GM18909 (cell line): ENCODE results near the gene VSIG10.
A peak's percentile ranks its signal among the peaks of the same experiment; 100 is the strongest.
"Not testable (repeated sequence)": the region's sequence is repeated elsewhere in the genome, so short reads cannot be mapped to it uniquely, and the experiment has no call there.

Experiments
- ATAC-seq: cut with Tn5 transposase; IDR thresholded peaks from one replicate; pipeline ENCODE4 v1.9.1; 2021; ENCODE audit warnings: mild to moderate bottlenecking; ENCODE audit not compliant: unreplicated experiment, poor library complexity

VSIG10 gene

GRCh38 chr12:118103601-118104382 is at the start of gene VSIG10:
VSIG10 (minus strand) TSS chr12:118104011; CDS start chr12:118103671, 340 bp downstream.
- peak; percentile 52 for ATAC-seq

- no peak for ATAC-seq
Measured at GRCh38 chr12:118151755-118152154, 47.9 kb upstream of the VSIG10 start.

GRCh38 chr12:118150625-118151024 is 46.8 kb upstream of the VSIG10 start:
- ATAC-seq = no peak

- ATAC-seq = no peak
Measured at GRCh38 chr12:118148287-118148686, 44.5 kb upstream of the VSIG10 start.

GRCh38 chr12:118145798-118146156 is 42.0 kb upstream of the VSIG10 start:
- no peak for ATAC-seq

- ATAC-seq = no peak
Measured at GRCh38 chr12:118145113-118145797, 41.4 kb upstream of the VSIG10 start.

- no peak for ATAC-seq
Measured at GRCh38 chr12:118144499-118144898, 40.7 kb upstream of the VSIG10 start.

- ATAC-seq = no peak
Measured at GRCh38 chr12:118140825-118141224, 37.0 kb upstream of the VSIG10 start.

- ATAC-seq = no peak
Measured at GRCh38 chr12:118137148-118137678, 33.4 kb upstream of the VSIG10 start.

- ATAC-seq = peak; percentile 28
Measured at GRCh38 chr12:118136559-118137003, 32.8 kb upstream of the VSIG10 start.

- peak; percentile 96 for ATAC-seq
Measured at GRCh38 chr12:118135788-118136558, 32.2 kb upstream of the VSIG10 start, which contains the start of gene PEBP1. PEBP1 (plus strand) TSS chr12:118136124; CDS start chr12:118136210, 86 bp downstream.

GRCh38 chr12:118129436-118129835 is 25.6 kb upstream of the VSIG10 start:
- not testable (repeated sequence) for ATAC-seq

- no peak for ATAC-seq
Measured at GRCh38 chr12:118127867-118128266, 24.1 kb upstream of the VSIG10 start.

- ATAC-seq = no peak
Measured at GRCh38 chr12:118126119-118126757, 22.4 kb upstream of the VSIG10 start.

- ATAC-seq = no peak
Measured at GRCh38 chr12:118125743-118126118, 21.9 kb upstream of the VSIG10 start.

- no peak for ATAC-seq
Measured at GRCh38 chr12:118124333-118124874, 20.6 kb upstream of the VSIG10 start.

GRCh38 chr12:118122264-118122663 is 18.5 kb upstream of the VSIG10 start:
- ATAC-seq = no peak

- peak; percentile 72 for ATAC-seq
Measured at GRCh38 chr12:118120579-118121363, 17.0 kb upstream of the VSIG10 start.

GRCh38 chr12:118119449-118119879 is 15.7 kb upstream of the VSIG10 start:
- ATAC-seq = no peak
